ENCODE data around the gene CACNA1D.

Gene CACNA1D

DNA sequence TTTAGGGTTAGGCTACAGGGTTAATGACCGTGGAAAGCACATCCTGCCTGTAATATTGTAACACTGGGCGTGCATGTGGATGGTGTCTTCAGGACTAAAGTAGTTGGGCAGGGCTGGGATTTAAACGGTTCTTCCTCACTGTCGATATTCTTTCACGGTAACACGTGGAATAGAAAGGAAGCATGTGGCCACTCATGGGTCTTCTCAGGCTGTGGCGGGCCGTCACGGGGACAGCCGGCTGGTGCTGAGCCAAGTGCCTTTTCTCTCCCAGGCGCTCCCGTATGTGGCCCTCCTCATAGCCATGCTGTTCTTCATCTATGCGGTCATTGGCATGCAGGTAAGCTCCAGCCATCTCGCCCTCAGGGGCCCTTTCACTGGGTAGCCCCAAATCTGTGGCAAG, 278.2 kb downstream of the CACNA1D start:
- POLR2A ChIA-PET = no interaction called here
- CTCF ChIA-PET = no interaction called here
- no peak for DNase-seq (ENCODE audit: extremely low spot score)
- TF ChIP-seq, protein P1, sequence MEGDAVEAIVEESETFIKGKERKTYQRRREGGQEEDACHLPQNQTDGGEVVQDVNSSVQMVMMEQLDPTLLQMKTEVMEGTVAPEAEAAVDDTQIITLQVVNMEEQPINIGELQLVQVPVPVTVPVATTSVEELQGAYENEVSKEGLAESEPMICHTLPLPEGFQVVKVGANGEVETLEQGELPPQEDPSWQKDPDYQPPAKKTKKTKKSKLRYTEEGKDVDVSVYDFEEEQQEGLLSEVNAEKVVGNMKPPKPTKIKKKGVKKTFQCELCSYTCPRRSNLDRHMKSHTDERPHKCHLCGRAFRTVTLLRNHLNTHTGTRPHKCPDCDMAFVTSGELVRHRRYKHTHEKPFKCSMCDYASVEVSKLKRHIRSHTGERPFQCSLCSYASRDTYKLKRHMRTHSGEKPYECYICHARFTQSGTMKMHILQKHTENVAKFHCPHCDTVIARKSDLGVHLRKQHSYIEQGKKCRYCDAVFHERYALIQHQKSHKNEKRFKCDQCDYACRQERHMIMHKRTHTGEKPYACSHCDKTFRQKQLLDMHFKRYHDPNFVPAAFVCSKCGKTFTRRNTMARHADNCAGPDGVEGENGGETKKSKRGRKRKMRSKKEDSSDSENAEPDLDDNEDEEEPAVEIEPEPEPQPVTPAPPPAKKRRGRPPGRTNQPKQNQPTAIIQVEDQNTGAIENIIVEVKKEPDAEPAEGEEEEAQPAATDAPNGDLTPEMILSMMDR (IDR thresholded peaks at IDR 0.05; ENCODE audit: control extremely low read depth, extremely low read depth, low read depth, missing control alignments) = no peak

DNA sequence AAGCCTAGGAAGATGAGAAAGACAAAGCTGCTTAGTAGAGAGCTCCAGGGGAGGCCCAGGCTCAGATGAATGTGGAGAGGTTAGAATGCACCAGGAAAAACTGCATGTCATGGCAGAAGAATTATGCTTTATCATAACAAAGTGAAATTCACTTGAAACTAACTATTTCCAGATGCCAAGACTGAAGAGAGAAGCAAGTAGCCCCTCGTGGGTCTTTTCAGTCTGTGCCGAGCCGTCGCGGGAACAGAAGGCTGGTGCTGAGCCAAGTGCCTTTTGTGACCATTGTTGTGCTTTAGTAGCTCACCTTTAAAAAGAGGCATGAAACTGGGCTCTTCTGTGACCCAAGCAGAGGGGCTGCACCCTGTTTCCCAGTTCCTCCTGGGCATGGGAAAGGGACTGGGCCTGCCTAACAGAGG, 278.6 kb downstream of the CACNA1D start:
- TF ChIP-seq, protein P1 (IDR thresholded peaks at IDR 0.05; ENCODE audit: control extremely low read depth, extremely low read depth, low read depth, missing control alignments) = no peak
- ChIA-PET POLR2A (no interaction called here), CTCF (no interaction called here)
- no peak for DNase-seq (ENCODE audit: extremely low spot score)

DNA sequence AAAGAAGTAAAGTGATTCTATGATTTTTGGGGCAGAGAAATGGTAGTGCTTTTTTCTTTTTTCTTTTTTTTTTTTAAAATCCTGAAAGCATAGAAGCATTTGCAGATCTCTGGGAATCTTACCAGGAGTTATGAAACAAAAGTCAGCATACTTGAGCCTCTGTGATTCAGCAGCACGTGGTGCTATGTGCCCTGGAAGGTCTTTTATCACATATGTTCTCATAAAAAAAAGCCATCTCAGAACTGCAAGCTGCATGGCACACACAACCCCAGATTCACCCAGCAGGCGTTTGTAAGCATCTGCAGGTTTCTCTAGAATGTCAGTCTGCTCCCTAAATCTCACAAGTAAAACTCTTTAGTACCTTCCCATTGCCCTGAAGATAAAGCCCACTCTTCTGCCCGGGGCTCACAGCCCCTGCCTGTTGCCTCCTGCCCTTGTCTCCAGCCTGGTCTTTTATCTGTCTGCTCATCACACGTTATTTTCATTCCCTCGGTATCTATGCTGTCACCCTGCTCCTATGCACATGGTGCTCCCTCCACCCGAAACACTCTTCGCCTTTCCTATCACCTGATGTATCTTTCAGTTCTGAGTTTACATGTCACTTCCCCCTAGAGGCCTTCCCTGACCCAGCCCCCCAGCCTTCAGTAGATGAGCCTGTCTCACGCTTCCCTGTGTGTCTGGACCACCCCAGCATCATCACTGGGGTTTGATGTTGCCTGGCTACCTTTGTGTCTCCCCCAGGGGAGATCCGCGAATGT, 279.4 kb downstream of the CACNA1D start:
- CTCF ChIA-PET = no interaction called here
- POLR2A ChIA-PET = no interaction called here
- TF ChIP-seq, protein P1 (IDR thresholded peaks at IDR 0.05; ENCODE audit: control extremely low read depth, extremely low read depth, low read depth, missing control alignments) = no peak
- peak; percentile 68 for DNase-seq (ENCODE audit: extremely low spot score)

DNA sequence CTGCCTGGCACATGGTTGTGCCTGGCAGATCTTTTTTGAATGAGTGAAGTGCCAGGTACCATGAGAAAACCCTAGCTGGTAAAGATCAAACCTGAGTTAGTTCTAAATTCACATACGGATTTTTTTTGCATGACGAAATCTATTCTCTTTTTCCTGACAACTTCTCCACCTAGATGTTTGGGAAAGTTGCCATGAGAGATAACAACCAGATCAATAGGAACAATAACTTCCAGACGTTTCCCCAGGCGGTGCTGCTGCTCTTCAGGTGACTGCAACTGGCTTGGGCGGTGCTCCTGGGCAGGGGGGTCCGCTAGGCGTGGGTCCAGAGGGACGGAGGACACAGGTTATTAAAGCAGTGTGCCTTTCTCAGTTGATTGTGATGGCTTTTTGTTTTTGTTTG, 280.0 kb downstream of the CACNA1D start:
- TF ChIP-seq, protein P1 (IDR thresholded peaks at IDR 0.05; ENCODE audit: control extremely low read depth, extremely low read depth, low read depth, missing control alignments) = no peak
- no peak for DNase-seq (ENCODE audit: extremely low spot score)
- CTCF ChIA-PET = no interaction called here
- POLR2A ChIA-PET = no interaction called here

DNA sequence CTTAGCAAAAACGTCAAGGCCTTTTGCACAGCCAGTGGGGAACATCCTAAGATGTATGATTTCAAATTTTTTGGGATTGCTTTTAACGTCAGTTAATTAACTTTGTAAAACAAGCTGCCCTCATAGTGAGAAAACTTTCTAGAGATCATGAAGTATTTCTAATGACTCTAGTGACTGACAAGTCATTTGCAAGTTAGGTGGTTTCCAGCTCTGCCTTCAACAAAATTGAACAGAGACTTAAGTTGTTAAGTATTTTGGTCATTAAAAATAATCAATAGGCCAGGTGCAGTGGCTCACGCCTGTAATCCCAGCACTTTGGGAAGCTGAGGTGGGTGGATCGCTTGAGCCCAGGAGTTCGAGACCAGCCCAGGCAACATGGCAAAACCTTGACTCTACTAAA, 280.6 kb downstream of the CACNA1D start:
- ChIA-PET CTCF (no interaction called here), POLR2A (no interaction called here)
- TF ChIP-seq, protein P1 (IDR thresholded peaks at IDR 0.05; ENCODE audit: control extremely low read depth, extremely low read depth, low read depth, missing control alignments) = no peak
- DNase-seq (ENCODE audit: extremely low spot score) = no peak

DNA sequence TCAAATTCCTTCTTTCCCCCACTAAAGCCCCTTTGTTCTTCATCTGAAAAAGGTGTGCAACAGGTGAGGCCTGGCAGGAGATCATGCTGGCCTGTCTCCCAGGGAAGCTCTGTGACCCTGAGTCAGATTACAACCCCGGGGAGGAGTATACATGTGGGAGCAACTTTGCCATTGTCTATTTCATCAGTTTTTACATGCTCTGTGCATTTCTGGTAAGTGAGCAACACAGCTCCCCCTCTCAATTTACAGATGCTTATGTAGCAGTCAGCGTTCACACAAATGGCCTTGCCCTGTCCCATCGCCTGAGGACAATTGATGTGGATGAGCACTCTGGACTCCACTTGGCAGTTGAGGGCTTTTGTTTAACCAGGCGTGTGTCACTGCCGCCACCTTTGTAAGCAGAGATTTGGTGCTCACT, 281.4 kb downstream of the CACNA1D start:
- ChIA-PET POLR2A (no interaction called here), CTCF (interaction anchor here (0.8 to 1.0 kb wide), 2 partner anchors 9 to 19 kb away, joined by 3 read pairs; no protein-coding TSS in a partner anchor)
- DNase-seq (ENCODE audit: extremely low spot score) = no peak
- TF ChIP-seq, protein P1 (IDR thresholded peaks at IDR 0.05; ENCODE audit: control extremely low read depth, extremely low read depth, low read depth, missing control alignments) = no peak

Measured in GM10248 (cell line).